A673 (cell line): ENCODE results near the gene PI16.

Experiments
- CTCF ChIP-seq: fragments of 300-800, 200-600 bp; sonication (generic); conservative IDR thresholded peaks from 2 replicates; pipeline ENCODE4 v1.5.1; 2017; ENCODE audit warnings: low read depth, mild to moderate bottlenecking, antibody characterized with exemption, low read length, moderate library complexity, mixed read lengths
- EZH2 ChIP-seq: fragments of 200-600 bp; sonication (generic); IDR thresholded peaks from 2 replicates; pipeline ENCODE4 v1.6.1; 2017; ENCODE audit warnings: borderline replicate concordance, low read depth, mild to moderate bottlenecking, mixed read lengths, antibody characterized with exemption, low read length; ENCODE audit not compliant: poor library complexity, severe bottlenecking

DNA sequence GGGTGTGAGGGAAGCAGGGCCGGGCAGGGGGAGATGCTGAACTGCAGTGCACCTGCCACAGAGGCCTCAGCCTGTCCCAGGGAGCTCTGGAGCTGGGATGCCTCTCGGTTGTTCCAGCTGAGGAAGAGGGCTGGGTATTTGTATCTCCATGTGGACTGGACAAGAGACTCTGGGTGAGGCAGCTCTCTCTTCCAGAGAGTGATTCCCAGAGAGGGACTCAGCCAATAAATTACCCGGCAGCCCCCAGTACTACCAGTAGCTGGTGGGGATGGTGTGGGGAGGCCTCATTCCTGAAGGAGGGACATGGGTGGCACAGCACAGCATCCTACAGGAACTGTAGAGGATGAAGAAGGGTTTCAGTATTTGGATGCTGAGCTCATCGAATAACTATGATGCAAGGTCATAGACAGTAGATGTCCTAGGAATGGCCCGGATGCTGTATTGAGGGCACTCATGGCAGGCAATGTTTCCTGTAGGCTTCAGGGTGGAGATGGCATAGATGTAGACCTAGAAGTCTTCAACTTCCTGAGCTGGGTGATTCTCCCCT is 52.3 kb downstream of the PI16 start:
- TF ChIP-seq CTCF (no peak), EZH2 (no peak)
